Measurements from ENCODE around the gene ATP2B1.

DNA sequence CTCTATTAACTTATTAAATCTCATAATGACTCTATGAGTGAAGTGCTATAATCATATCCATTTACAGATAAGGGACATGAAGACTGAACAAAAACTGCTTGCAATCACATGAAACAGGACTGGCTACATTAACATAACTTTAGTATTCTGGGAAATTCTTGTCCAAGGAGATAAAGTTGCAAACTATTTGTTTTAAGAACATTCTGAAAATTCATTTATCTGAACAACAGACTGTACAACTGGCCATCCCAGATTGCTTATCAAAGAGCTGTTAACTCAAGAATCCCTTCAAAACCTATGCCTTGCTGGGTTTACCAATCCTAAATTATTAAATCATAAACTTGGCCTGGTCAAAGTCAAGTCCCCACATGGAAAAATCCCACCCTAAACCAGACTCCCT is 143.6 kb downstream of the ATP2B1 start:
- TF ChIP-seq, protein P1, sequence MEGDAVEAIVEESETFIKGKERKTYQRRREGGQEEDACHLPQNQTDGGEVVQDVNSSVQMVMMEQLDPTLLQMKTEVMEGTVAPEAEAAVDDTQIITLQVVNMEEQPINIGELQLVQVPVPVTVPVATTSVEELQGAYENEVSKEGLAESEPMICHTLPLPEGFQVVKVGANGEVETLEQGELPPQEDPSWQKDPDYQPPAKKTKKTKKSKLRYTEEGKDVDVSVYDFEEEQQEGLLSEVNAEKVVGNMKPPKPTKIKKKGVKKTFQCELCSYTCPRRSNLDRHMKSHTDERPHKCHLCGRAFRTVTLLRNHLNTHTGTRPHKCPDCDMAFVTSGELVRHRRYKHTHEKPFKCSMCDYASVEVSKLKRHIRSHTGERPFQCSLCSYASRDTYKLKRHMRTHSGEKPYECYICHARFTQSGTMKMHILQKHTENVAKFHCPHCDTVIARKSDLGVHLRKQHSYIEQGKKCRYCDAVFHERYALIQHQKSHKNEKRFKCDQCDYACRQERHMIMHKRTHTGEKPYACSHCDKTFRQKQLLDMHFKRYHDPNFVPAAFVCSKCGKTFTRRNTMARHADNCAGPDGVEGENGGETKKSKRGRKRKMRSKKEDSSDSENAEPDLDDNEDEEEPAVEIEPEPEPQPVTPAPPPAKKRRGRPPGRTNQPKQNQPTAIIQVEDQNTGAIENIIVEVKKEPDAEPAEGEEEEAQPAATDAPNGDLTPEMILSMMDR (IDR thresholded peaks at IDR 0.05), result no peak
- no peak for TF ChIP-seq POLR2A (IDR thresholded peaks at IDR 0.05)
